LoVo (cell line): Measurements from ENCODE around the gene ARHGAP42.

ENCODE experiments used
- DNase-seq: peaks from one replicate; pipeline ENCODE4 v3.0.0-alpha.2; 2016; ENCODE audit warnings: low spot score

Gene ARHGAP42

DNA sequence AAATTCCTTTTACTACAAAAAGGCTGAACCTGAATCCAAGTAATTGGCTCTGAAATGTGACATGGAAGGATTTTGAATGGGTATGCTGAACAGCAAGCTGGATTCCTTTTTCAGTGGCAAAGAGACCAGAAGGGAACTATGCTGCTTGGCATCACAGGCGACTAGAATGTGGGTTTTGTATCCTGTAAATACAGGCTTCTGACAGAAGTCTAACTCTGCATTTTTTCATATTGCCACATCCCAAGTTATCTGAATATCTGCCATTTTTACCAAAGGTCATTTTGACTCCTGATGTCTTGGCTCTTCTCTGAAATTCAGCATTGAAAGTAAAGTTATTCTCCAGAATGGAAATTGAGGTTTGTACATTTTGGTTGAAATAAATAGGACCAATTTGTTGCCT, 145.7 kb downstream of the ARHGAP42 start:
- no peak for DNase-seq

- DNase-seq, result no peak
These were observed 146.2 kb downstream of the ARHGAP42 start for GRCh38 chr11:100833276-100833675.

DNA sequence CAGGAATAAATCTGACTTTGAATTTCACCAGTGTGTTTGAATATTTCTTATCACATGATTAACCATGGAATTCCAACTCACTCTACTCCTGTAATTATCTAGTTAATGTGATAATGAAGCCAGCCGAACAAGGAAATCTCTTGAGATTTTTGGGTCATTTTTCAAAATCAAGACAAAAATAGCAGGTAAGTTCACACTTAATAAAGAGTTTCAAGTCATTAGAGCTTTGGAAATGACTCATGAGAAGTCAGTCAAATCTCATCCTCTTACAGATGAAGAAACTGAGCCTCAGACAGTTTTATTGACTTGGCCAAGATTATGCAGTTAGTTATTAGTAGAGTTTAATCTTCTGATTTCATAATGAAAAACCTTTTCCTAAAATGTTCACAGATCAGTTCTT, 148.8 kb downstream of the ARHGAP42 start:
- DNase-seq, result no peak

DNA sequence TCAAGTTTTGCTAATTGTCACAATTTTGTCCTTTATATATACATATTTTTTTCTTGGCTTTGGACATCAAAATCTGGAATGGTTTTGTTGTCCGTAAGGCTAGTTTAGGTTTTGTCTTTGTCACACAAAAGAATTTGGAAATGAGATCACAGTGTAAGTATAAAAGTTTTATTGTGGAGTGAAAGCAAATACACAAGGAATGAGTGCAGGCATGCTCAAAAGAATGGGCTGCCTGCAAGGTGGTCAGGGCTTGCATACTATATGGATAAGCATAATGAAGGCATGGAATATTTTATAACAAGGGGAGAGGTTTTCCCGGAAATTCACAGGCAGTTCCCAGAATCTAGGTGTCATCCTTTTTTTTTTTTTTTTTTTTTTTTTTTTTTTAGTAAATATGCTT, 150.2 kb downstream of the ARHGAP42 start:
- DNase-seq, result no peak

GRCh38 chr11:100841711-100842407, 154.8 kb downstream of the ARHGAP42 start:
- DNase-seq, result no peak

- DNase-seq, result no peak
These were observed 160.7 kb downstream of the ARHGAP42 start for GRCh38 chr11:100847696-100848216.

DNA sequence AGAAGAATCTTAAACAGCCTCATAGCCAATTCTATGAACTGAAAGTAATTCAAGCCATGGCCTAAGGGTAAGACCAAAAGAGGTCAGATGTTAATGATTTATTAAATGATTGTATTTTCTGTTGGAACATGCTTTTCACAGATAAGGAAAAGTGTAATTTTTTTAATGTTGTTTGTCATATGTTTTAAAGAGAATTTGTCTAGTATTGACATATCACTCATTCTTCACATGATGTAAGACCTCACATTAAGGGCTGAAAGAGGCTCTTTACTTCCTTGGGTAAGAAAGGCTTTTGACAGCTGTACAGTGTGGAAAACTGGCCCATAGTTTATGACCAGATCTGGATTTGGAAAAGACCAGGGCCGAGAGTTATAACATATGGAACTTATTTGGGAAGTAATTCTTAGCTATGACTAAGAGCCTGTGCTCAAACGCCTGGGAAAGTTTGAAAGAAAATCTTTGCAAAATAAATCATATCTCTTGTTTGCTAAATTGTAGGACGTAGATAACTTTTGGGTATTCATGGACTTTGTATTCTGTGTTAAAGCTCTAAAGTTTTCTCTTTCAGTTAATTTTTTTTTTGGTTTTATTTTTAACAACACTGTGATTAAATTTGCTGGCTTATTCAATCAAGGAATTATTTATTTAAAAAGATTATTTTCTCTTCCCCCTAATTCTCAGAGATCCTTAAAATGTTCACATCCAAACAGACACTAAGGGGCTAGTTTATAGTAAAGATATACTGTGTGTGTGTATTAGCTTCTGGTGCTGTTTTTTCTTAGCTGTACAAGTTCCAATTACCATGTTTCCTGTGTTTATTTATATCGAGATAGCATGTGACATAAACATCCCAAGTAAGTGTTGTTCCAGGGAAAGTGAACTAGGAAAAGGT, 162.2 kb downstream of the ARHGAP42 start:
- peak; percentile 16 for DNase-seq

- no peak for DNase-seq
These were observed 162.8 kb downstream of the ARHGAP42 start for GRCh38 chr11:100849901-100850235.

- DNase-seq, result no peak
These were observed 164.1 kb downstream of the ARHGAP42 start for GRCh38 chr11:100851147-100851546.

- DNase-seq, result no peak
These were observed 164.6 kb downstream of the ARHGAP42 start for GRCh38 chr11:100851584-100852152.

DNA sequence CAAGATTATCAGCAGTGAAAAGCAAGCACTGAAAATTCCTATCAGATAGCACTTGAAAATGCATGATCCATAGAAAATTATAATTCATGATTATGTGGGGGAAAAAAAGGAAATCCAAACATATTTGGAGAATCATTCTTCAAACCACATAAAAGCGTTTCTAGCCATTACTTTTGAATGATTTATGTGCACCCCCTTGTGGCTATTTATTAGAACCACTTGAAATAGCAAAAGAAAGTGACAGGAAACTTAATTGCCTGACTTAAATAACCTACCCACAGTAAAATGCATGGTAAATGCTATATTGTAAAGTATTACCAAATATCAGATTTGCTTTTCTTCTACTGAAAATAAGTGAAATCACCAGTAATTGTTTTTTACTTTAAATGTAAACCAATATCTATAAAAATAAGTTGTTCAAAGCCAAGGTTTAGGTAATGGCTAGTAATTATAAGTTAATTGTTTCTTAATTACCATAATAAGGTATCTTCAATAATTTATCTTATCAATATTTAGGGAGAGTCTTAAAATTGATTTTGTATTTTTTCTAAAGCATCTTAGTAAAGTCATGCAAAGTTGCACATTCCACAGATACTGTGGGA, 168.5 kb downstream of the ARHGAP42 start:
- DNase-seq, result peak; percentile 62

- no peak for DNase-seq
These were observed 170.3 kb downstream of the ARHGAP42 start for GRCh38 chr11:100857236-100858005.

- DNase-seq, result no peak
These were observed 173.4 kb downstream of the ARHGAP42 start for GRCh38 chr11:100860318-100861155.

DNA sequence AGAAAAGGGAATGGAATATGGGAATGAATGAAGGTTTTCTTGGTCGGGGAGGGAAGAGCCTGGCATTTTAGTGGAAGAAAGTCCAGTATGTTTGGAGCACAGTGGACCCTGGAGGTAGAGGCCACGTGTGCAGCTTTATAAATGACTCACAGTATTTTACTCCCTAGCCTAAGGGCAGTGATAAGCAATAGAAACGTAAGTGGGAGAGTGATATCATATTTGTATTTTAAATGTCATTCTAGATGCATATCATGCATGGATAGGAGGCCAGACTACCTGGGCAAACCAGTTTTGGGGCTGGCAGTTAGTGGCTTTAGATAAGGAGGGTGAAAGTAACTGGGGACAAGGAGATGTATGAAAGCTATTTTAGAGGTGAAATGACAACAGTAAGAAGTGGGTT, 174.1 kb downstream of the ARHGAP42 start:
- DNase-seq, result peak; percentile 72

DNA sequence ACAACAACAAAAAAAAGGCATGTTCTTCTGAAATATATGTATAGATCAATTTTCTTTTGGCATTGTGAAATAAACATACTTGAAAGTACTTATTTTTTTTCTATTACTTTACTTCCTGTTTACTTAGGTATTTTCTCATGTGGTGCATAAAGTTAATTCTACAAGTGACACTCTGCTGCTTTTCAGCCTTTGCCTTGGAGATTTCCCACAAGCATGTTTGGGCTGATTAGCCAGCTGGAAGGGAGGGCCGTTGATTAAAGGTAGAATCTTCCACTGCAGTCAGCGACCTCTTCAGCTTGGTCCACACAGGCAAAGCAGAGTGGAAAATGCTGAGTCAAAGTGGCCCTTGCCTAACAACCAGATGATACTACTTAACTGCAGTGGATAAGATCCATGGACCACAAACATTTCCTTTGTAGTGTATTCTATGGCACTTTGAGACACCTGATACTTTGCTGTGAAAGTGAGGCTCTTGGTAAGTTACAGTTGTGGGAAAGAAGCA, 176.0 kb downstream of the ARHGAP42 start:
- DNase-seq, result no peak

- no peak for DNase-seq
These were observed 178.5 kb downstream of the ARHGAP42 start for GRCh38 chr11:100865443-100866065.

- DNase-seq, result no peak
These were observed 179.4 kb downstream of the ARHGAP42 start for GRCh38 chr11:100866453-100866852.

DNA sequence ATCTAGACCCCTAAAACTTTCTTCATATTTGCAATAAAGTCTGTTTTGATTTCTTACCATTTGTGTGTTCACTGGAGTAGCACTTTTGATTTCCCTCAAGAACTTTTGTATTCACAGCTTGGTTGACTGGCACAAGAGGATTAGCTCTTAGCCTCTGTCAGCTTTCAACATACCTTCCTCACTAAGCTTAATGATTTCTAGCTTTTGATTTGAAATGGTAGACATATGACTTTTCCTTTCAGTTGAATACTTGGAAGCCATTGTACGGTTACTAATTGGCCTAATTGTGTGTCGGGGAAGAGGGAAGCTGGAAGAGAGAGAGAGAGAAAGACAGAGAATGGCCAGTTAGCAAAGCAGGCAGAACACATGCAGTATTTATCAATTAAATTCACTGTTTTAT, 180.5 kb downstream of the ARHGAP42 start:
- DNase-seq, result no peak

- DNase-seq, result no peak
These were observed 182.2 kb downstream of the ARHGAP42 start for GRCh38 chr11:100869328-100869727.

DNA sequence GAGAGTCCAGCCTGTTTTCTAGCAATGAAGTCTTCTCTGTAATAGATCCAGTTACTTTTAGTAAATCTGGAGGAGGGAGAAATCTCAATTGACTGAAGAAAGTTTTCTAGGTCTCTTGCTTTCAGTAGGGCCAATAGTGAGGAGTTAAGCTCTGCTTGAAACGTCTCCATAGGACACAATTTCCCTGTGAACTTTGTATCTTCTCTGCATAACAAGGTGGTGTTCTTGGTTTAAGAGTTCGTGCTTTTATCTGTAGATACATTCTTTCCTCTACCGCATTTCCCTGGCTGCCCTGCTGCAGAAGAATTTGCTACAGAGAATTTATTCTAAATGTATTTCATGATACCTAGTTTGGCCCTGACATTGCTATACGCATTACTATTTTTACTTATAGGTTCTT, 183.1 kb downstream of the ARHGAP42 start:
- DNase-seq, result no peak
